Measurements from ENCODE around the gene PIK3C2B.
"Not testable (repeated sequence)": the region's sequence is repeated elsewhere in the genome, so short reads cannot be mapped to it uniquely, and the experiment has no call there.

Gene PIK3C2B

GRCh38 chr1:204491655-204492054, 3.0 kb downstream of the PIK3C2B start:
- H3K4me3 ChIP-seq (ENCODE audit: low read depth, low read length), result no peak overlapping the region
- TF ChIP-seq CTCF (IDR thresholded peaks at IDR 0.05; ENCODE audit: low read depth, low read length), result no peak
- in situ Hi-C loops (cut with HindIII; ENCODE audit: low sequenced_read_pairs), result no loop called here
- DNase-seq (ENCODE audit: low read depth, low spot score), result no peak

- in situ Hi-C loops (cut with HindIII; ENCODE audit: low sequenced_read_pairs), result no loop called here
- no peak overlapping the region for H3K4me3 ChIP-seq (ENCODE audit: low read depth, low read length)
- no peak for TF ChIP-seq CTCF (IDR thresholded peaks at IDR 0.05; ENCODE audit: low read depth, low read length)
- no peak for DNase-seq (ENCODE audit: low read depth, low spot score)
Observed at GRCh38 chr1:204487256-204487615, 7.4 kb downstream of the PIK3C2B start.

- in situ Hi-C loops (cut with HindIII; ENCODE audit: low sequenced_read_pairs); H3K4me3 ChIP-seq (ENCODE audit: low read depth, low read length); DNase-seq (ENCODE audit: low read depth, low spot score): not testable (repeated sequence)
Observed at GRCh38 chr1:204486513-204487255, 7.9 kb downstream of the PIK3C2B start.

GRCh38 chr1:204483791-204484190, 10.8 kb downstream of the PIK3C2B start:
- no peak for DNase-seq (ENCODE audit: low read depth, low spot score)
- TF ChIP-seq CTCF (IDR thresholded peaks at IDR 0.05; ENCODE audit: low read depth, low read length), result no peak
- H3K4me3 ChIP-seq (ENCODE audit: low read depth, low read length), result no peak overlapping the region
- in situ Hi-C loops (cut with HindIII; ENCODE audit: low sequenced_read_pairs), result no loop called here

- DNase-seq (ENCODE audit: low read depth, low spot score), result no peak
Observed at GRCh38 chr1:204480515-204480914, 14.1 kb downstream of the PIK3C2B start.

GRCh38 chr1:204479387-204480136, 15.0 kb downstream of the PIK3C2B start:
- in situ Hi-C loops (cut with HindIII; ENCODE audit: low sequenced_read_pairs), result no loop called here
- DNase-seq (ENCODE audit: low read depth, low spot score), result no peak
- TF ChIP-seq CTCF (IDR thresholded peaks at IDR 0.05; ENCODE audit: low read depth, low read length), result no peak
- H3K4me3 ChIP-seq (ENCODE audit: low read depth, low read length), result no peak overlapping the region

More at GRCh38 chr1:204480515-204480914, 14.1 kb downstream of the PIK3C2B start:
- H3K4me3 ChIP-seq (ENCODE audit: low read depth, low read length), result no peak overlapping the region
- no peak for TF ChIP-seq CTCF (IDR thresholded peaks at IDR 0.05; ENCODE audit: low read depth, low read length)
- in situ Hi-C loops (cut with HindIII; ENCODE audit: low sequenced_read_pairs), result no loop called here

- no peak for DNase-seq (ENCODE audit: low read depth, low spot score)
- H3K4me3 ChIP-seq (ENCODE audit: low read depth, low read length), result no peak overlapping the region
- no peak for TF ChIP-seq CTCF (IDR thresholded peaks at IDR 0.05; ENCODE audit: low read depth, low read length)
- in situ Hi-C loops (cut with HindIII; ENCODE audit: low sequenced_read_pairs), result no loop called here
Observed at GRCh38 chr1:204478921-204479320, 15.7 kb downstream of the PIK3C2B start.
